ENCODE measurements around the gene RBMS1. TPM values are rescaled to one million over a fixed set of nuclear protein-coding genes. Genes with fewer than 3 reads are reported as not detected.

RBMS1 gene
- total RNA-seq, 1 donor: 170 TPM

DNA sequence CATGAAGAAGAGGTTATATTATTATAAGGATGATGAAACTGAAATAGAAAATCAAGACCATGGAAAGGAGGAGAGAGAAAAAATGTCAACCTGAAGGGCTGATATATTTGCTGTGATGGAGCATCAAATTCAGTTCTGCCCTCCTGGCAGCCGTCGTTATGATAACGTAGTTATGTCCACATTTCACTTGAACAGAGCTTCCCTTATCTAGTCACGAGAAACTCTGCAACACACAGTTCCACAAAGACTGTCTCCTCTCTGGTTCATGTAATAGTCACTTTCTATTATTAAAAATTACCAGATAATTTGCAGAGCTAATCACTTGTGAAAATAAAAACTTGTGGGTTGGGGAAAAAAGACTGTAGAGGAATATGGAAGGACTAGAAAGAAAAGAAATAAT lies 19.5 kb upstream of the RBMS1 start:
- DNase-seq (ENCODE audit: low read depth): no peak
- TF ChIP-seq, protein P1, sequence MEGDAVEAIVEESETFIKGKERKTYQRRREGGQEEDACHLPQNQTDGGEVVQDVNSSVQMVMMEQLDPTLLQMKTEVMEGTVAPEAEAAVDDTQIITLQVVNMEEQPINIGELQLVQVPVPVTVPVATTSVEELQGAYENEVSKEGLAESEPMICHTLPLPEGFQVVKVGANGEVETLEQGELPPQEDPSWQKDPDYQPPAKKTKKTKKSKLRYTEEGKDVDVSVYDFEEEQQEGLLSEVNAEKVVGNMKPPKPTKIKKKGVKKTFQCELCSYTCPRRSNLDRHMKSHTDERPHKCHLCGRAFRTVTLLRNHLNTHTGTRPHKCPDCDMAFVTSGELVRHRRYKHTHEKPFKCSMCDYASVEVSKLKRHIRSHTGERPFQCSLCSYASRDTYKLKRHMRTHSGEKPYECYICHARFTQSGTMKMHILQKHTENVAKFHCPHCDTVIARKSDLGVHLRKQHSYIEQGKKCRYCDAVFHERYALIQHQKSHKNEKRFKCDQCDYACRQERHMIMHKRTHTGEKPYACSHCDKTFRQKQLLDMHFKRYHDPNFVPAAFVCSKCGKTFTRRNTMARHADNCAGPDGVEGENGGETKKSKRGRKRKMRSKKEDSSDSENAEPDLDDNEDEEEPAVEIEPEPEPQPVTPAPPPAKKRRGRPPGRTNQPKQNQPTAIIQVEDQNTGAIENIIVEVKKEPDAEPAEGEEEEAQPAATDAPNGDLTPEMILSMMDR (IDR thresholded peaks at IDR 0.05; ENCODE audit: insufficient read depth, low read length): no peak
- H3K4me3 ChIP-seq (ENCODE audit: low read depth, low read length): no peak overlapping the region

DNA sequence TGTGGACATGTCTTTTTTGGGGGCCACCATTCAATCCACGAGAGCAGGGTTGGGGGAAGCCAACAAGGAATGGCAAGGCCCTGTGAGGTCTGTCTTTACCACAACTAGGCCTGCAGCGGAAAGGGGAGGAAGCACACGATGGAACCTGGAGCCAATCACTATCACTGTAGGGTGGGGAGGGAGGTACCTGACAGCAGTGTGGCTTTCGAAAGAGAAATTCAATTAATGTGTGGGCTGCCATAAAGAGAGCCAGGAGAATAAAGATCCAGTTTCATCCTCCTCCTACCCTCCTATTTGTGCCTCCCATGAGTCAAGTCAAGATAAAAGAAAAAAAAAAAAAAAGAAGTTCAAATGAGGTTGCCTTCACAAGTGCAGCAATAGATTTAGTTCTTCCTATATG lies 18.9 kb upstream of the RBMS1 start:
- H3K4me3 ChIP-seq (ENCODE audit: low read depth, low read length): no peak overlapping the region
- DNase-seq (ENCODE audit: low read depth): no peak
- TF ChIP-seq, protein P1 (IDR thresholded peaks at IDR 0.05; ENCODE audit: insufficient read depth, low read length): no peak

DNA sequence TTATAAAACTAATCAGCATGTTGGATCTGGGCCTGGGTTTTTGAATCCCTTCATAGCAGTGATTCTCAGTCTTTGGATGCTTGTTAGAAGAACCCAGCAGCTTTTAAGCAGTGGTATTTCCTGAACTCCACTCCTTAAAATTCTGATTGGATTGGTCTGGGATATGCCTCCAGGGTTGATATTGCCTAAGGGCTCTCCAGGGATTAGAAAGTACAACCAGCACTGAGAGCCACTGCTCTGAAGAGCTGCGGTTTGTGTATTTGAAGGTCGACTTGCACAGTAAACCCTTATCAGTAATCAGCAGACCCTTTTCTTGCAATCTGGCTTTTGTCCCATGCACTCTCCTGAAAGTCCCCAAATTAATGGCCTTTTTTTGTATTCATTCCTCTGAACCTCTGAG lies 17.0 kb upstream of the RBMS1 start:
- no peak overlapping the region for H3K4me3 ChIP-seq (ENCODE audit: low read depth, low read length)
- TF ChIP-seq, protein P1 (IDR thresholded peaks at IDR 0.05; ENCODE audit: insufficient read depth, low read length): no peak
- peak; percentile 70 for DNase-seq (ENCODE audit: low read depth)

DNA sequence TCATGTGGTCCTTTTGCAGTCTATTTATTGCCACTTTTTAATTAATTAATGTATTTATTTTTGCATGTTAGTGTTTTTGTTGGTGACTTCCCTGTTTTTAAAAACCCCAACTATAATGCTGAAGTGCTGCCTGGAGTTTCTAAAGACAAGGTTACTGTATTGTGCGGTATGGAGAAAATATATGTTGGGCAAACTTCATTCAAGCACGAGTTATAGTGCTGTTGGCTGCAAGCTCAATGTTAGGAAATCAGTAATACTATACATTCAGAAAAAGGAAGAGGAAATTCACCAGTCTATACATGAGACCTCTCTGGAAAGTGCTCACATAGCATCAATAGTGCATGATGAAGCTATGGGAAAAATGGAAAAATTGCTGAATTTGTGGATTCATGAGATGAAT lies 15.4 kb upstream of the RBMS1 start:
- TF ChIP-seq, protein P1 (IDR thresholded peaks at IDR 0.05; ENCODE audit: insufficient read depth, low read length): no peak
- no peak overlapping the region for H3K4me3 ChIP-seq (ENCODE audit: low read depth, low read length)
- DNase-seq (ENCODE audit: low read depth): no peak

DNA sequence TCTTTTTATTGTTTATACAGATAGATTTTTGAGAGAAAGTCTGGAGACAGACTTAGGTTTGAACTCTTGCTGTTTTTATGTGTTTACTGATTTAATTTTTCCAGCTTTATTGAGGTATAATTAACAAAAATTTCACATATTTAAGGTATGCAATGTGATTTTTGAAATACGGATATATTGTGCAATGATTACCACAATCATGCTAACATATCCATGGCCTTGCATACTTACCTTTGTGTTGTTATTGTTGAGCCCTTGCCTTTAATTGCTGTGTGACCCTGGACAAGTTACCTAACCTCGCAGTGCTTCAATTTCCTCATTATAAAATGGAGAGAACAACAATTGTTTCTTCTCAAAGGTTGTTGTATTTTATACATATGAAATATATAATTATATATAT lies 13.9 kb upstream of the RBMS1 start:
- no peak for DNase-seq (ENCODE audit: low read depth)
- TF ChIP-seq, protein P1 (IDR thresholded peaks at IDR 0.05; ENCODE audit: insufficient read depth, low read length): no peak
- no peak overlapping the region for H3K4me3 ChIP-seq (ENCODE audit: low read depth, low read length)

DNA sequence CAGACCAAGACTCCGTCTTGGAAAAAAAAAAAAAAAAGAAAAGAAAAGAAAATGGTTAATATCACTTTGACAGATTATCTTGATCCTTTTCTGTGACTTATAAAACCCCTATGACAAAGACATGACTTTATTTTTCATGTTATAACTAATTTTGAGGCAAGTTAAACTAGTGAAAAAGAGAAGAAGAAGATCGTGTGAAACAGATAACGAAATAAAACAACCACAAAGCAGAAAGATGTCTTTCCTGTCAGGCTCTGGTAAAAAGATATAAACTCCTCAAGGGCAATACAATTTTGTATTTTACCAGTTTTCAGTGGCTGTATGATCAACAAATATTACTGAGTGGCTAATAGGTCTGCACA lies 13.4 kb upstream of the RBMS1 start:
- no peak for DNase-seq (ENCODE audit: low read depth)
- TF ChIP-seq, protein P1 (IDR thresholded peaks at IDR 0.05; ENCODE audit: insufficient read depth, low read length): no peak
- H3K4me3 ChIP-seq (ENCODE audit: low read depth, low read length): no peak overlapping the region

DNA sequence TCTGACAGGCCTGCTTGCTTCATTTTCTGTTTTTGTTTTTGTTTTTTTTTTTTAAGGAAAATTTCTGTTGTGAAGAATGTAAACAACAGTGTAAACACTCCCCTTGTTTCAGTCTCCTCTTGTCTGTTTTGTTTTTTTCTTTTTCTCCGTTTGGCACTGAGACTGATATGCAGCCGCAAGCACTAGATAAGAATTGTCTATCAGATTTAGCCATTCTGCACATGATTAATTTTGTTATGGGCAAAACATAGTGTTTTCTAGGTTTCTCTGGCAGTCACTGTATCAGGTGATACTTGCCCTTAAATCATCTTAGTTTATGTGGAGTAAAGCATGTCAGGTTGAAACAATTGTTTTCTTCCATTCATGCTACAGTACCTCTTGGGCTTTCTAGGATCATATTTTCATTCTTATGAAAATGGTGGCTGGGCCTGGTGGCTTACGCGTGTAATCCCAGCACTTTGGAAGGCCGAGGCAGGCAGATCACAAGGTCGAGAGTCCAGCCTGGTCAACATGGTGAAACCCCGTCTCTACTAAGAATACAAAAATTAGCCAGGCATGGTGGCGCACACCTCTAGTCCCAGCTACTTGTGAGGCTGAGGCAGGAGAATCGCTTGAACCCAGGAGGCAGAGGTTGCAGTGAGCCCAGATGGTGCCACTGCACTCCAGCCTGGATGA lies 12.9 kb upstream of the RBMS1 start:
- no peak for DNase-seq (ENCODE audit: low read depth)
- TF ChIP-seq, protein P1 (IDR thresholded peaks at IDR 0.05; ENCODE audit: insufficient read depth, low read length): no peak
- no peak overlapping the region for H3K4me3 ChIP-seq (ENCODE audit: low read depth, low read length)

All from fibroblast of the aortic adventitia (primary cell).